Pancreas (tissue), 10 donors: Measurements from ENCODE around the gene NT5DC4. TPM values are rescaled to one million over a fixed set of nuclear protein-coding genes. Genes with fewer than 3 reads are reported as not detected.

Source experiments
- ATAC-seq, 4 donors: fragments of 200-7000 bp; cut with Tn5 transposase; one replicate each; pipeline versions ENCODE4 v1.8.0 to v1.9.1; 2020; ENCODE audit warnings: mild to moderate bottlenecking in 4 of 4, moderate library complexity in 4 of 4
- DNase-seq, 6 donors: peaks; one replicate each; pipeline ENCODE4 v3.0.0-alpha.2; 2020
- FAIRE-seq: peaks from 2 replicates; lab custom pipeline; 2012; peaks lifted over from hg19 to GRCh38; lab: Jason Lieb, UNC
- H3K27ac ChIP-seq, 4 donors: fragments of 200-600 bp; sonication (generic); 1 replicate in 3 of 4; 2 replicates in 1 of 4; pipeline versions ENCODE4 v1.5.0 to v1.8.0; 2020
- H3K27me3 ChIP-seq, 4 donors: fragments of 200-600 bp; one replicate each; pipeline ENCODE4 v1.8.0; 2021
- H3K36me3 ChIP-seq, 3 donors: fragments of 200-600 bp; sonication (generic) in 1 of 3; one replicate each; pipeline versions ENCODE4 v1.5.0 to v1.8.0; 2020 to 2021
- H3K4me1 ChIP-seq, 3 donors: fragments of 200-600 bp; one replicate each; pipeline ENCODE4 v1.8.0; 2021
- H3K4me3 ChIP-seq, 4 donors: fragments of 200-600 bp; sonication (generic) in 2 of 4; one replicate each; pipeline versions ENCODE4 v1.5.0 to v1.8.0; 2020 to 2021
- H3K9me3 ChIP-seq, 4 donors: fragments of 200-600 bp; one replicate each; pipeline ENCODE4 v1.8.0; 2021
- WGBS, 2 donors: extraction: QIAGEN DNeasy Blood & Tissue Kit; methylation state at CpG; one replicate each; pipeline ENCODE4 v1.1.7; 2013; 5-methylcytosine and 5-hydroxymethylcytosine counted together
- intact Hi-C, 3 donors: fragments of 100-400 bp; cut with DNase I; formaldehyde crosslinking; loops; one replicate each; pipeline versions ENCODE4 v1.11.1 to v1.14.2; 2022
- polyA plus RNA-seq, 2 donors: library from polyadenylated mRNA; stranded (reverse); fragments of 200-250 nt; gene quantifications; one replicate each; pipeline ENCODE4 v1.2.3, GENCODE V29; 2013
- total RNA-seq, 6 donors: library from RNA; stranded (reverse); fragmentation: NEBNext Ultra II Directional in 4 of 6; extraction: Animal tissue kit (Norgen Biotek cat#: 25700) in 4 of 6; gene quantifications; one replicate each; pipeline versions ENCODE4 v1.2.1 to v1.2.4, GENCODE V29; 2021 to 2023
- TF ChIP-seq, protein P1 (sequence below), 4 donors: fragments of 200-600 bp; sonication (generic) in 3 of 4; IDR thresholded peaks; one replicate each; pipeline versions ENCODE4 v1.5.0 to v1.8.0; 2021; ENCODE audit warnings: antibody characterized with exemption in 4 of 4
- donor health status: healthy with polysubstance abuse.
- donor health status: DM: no; HTN: no; CAD: no; lungs with moderate emphysema.
- donor health status: DM: no; HTN: no; CAD: no.
- donor health status: control.
- donor health status: control.
- donor health status: Bipolar disorder and iron deficiency.
- donor health status: DM: yes; HTN: yes; CAD: no.
- donor health status: DM: no; HTN: no; CAD: no.
- donor health status: DM: no; HTN: no; CAD: no.
- donor health status: DM: yes; HTN: yes; CAD: no.

NT5DC4 gene
- total and polyA plus RNA-seq, 8 donors = 0.09 TPM; not detected in 7

DNA sequence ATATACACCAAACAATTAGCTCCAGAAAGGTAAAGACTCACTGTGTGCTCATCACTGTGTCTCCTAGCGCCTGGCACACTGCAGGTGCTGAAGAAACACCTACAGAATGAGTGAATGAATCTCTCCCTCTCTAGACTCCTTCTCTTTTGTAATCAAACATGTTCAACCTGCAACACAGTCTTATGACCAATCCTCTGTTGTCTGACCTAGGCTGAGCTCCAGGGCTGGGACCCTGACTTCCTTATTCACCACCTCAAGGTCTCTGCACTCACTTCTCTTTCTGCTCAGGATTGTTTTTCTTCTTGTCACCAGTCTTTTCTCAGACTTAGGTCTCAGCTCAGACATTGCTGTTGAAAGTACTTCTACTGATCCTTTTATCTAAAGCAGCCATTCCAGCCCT is 33.7 kb downstream of the NT5DC4 start:
- H3K4me1 ChIP-seq = peaks cover 0 to 4% (median 0%) of the 10 kb centered on the region in 3 donors
- peak in 1 of 4 donors; percentile 29 for ATAC-seq
- no peaks in the 10 kb centered on the region for H3K9me3 ChIP-seq
- no peak overlapping the region for H3K4me3 ChIP-seq
- 98 to 100% methylated on average over 1 of the region's 1 CpG for WGBS, 2 donors
- DNase-seq = no peak
- FAIRE-seq = no peak
- no peak overlapping the region for H3K27ac ChIP-seq
- TF ChIP-seq, protein P1, sequence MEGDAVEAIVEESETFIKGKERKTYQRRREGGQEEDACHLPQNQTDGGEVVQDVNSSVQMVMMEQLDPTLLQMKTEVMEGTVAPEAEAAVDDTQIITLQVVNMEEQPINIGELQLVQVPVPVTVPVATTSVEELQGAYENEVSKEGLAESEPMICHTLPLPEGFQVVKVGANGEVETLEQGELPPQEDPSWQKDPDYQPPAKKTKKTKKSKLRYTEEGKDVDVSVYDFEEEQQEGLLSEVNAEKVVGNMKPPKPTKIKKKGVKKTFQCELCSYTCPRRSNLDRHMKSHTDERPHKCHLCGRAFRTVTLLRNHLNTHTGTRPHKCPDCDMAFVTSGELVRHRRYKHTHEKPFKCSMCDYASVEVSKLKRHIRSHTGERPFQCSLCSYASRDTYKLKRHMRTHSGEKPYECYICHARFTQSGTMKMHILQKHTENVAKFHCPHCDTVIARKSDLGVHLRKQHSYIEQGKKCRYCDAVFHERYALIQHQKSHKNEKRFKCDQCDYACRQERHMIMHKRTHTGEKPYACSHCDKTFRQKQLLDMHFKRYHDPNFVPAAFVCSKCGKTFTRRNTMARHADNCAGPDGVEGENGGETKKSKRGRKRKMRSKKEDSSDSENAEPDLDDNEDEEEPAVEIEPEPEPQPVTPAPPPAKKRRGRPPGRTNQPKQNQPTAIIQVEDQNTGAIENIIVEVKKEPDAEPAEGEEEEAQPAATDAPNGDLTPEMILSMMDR (IDR thresholded peaks at IDR 0.05) = no peak
- intact Hi-C loops = loop anchor here in 1 of 3 donors (5.0 to 10.0 kb wide), 2 partner anchors 133 to 180 kb away; no protein-coding TSS in a partner anchor
- no peaks in the 10 kb centered on the region for H3K36me3 ChIP-seq
- no peaks in the 10 kb centered on the region for H3K27me3 ChIP-seq

DNA sequence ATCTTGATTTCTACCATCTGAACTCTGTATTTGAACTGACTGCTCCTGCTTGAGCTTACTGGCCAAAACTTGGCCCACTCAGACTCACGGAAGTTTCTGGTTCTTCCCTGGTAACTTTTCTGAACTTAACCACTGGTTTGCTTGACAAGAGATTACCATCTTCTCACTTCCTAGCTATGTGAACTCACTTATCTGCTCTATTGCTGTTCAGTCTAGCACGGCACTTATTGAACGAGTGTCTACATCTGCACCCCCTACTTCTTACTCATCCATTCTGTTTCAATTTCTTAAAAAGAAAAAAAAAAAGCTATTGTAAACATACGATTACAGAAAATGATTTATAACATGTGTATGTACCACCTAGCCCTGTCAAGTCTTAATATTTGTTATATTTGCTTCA is 34.6 kb downstream of the NT5DC4 start:
- no peaks in the 10 kb centered on the region for H3K27me3 ChIP-seq
- H3K36me3 ChIP-seq = no peaks in the 10 kb centered on the region
- DNase-seq = no peak
- WGBS, 2 donors = 79 to 85% methylated on average over 4 of the region's 4 CpGs
- H3K4me1 ChIP-seq = peaks cover 0 to 4% (median 0%) of the 10 kb centered on the region in 3 donors
- H3K27ac ChIP-seq = no peak overlapping the region
- TF ChIP-seq, protein P1 (IDR thresholded peaks at IDR 0.05) = no peak
- H3K4me3 ChIP-seq = no peak overlapping the region
- H3K9me3 ChIP-seq = no peaks in the 10 kb centered on the region
- FAIRE-seq = no peak
- no peak for ATAC-seq
- intact Hi-C loops = loop anchor here in 1 of 3 donors (10.0 kb wide), 1 partner anchor 179 kb away; no protein-coding TSS in a partner anchor

DNA sequence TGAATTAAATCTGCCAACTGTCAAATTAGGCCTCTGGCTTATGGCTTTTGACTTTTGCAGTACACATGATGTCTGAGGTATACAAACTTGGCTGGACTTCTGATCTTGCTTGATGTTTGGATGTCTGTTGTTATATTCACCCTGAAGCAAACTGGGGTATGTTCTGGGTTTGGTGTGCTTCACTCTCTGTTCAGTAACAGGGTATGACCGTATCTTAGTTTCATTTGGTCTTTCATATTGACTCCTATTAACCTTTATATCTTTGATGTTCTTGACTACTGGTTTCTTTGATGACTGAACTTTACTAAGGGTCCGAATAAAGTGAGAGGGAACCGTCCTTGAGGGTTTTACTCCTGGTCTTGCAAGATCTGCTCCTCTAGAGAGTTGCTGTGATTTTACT is 35.4 kb downstream of the NT5DC4 start:
- intact Hi-C loops = loop anchor here in 1 of 3 donors (10.0 kb wide), 1 partner anchor 179 kb away; no protein-coding TSS in a partner anchor

DNA sequence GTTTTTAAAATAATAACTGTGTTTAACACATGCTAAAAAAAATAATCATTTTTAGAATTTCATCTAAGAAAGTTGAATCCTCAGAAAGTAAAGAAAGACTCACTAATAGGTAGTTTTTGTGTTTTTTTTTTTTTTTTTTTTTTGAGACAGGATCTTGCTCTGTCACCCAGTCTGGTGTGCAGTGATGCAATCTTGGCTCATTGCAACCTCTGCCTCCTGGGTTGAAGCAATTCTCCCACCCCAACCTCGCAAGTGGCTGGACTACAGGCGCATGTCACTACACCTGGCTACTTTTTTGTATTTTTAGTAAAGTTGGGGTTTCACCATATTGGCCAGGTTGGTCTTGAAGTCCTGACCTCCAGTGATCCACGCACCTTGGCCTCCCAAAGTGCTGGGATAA is 36.4 kb downstream of the NT5DC4 start:
- Histone ChIP-seq H3K27me3 (no peaks in the 10 kb centered on the region), H3K27ac (no peak overlapping the region), H3K9me3 (no peaks in the 10 kb centered on the region), H3K4me1 (no peaks in the 10 kb centered on the region), H3K4me3 (no peak overlapping the region), H3K36me3 (no peaks in the 10 kb centered on the region)
- intact Hi-C loops = loop anchor here in 1 of 3 donors (10.0 kb wide), 1 partner anchor 178 kb away; no protein-coding TSS in a partner anchor
- TF ChIP-seq, protein P1 (IDR thresholded peaks at IDR 0.05) = no peak
- 96 to 97% methylated on average over 3 of the region's 3 CpGs for WGBS, 2 donors
- ATAC-seq (no peak), FAIRE-seq (no peak), DNase-seq (no peak)

More for the DNA sequence above, 35.4 kb downstream of the NT5DC4 start:
- Histone ChIP-seq H3K4me3 (no peak overlapping the region), H3K27ac (no peak overlapping the region), H3K4me1 (peaks cover 0 to 1% (median 0%) of the 10 kb centered on the region in 3 donors), H3K9me3 (no peaks in the 10 kb centered on the region), H3K27me3 (no peaks in the 10 kb centered on the region), H3K36me3 (no peaks in the 10 kb centered on the region)
- ATAC-seq = no peak
- TF ChIP-seq, protein P1 (IDR thresholded peaks at IDR 0.05) = no peak
- no peak for FAIRE-seq
- 93 to 96% methylated on average over 3 of the region's 3 CpGs for WGBS, 2 donors
- DNase-seq = no peak

DNA sequence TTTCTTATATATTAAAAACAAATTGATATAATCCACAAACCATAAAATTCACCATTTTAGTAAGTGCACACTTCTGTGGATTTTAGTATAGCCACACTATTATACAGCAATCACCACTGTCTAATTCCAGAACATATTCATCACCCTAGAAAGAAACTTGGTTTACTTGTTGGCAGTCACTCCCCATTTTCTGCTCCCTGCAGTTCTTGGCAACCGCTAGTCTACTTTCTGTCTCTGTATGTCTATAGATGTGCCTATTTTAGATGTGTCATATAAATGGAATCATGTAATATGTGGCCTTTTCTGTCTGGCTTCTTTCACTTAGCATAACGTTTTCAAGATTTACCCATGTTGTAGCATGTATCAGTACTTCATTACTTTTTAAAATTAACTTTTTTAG is 37.9 kb downstream of the NT5DC4 start:
- DNase-seq = no peak
- ATAC-seq = no peak
- no peaks in the 10 kb centered on the region for H3K27me3 ChIP-seq
- TF ChIP-seq, protein P1 (IDR thresholded peaks at IDR 0.05) = no peak
- H3K9me3 ChIP-seq = no peaks in the 10 kb centered on the region
- WGBS, 2 donors = 82 to 86% methylated on average over 2 of the region's 2 CpGs
- intact Hi-C loops = loop anchor here in 1 of 3 donors (10.0 kb wide), 1 partner anchor 176 kb away; no protein-coding TSS in a partner anchor
- H3K27ac ChIP-seq = no peak overlapping the region
- peaks cover 0 to under 1% (median 0%) of the 10 kb centered on the region in 3 donors for H3K4me1 ChIP-seq
- no peak overlapping the region for H3K4me3 ChIP-seq
- FAIRE-seq = no peak
- H3K36me3 ChIP-seq = no peaks in the 10 kb centered on the region
